Fibroblast of lung (primary cell): Measurements from ENCODE around the gene CNR1.

Source experiments
- EZH2 ChIP-seq: IDR thresholded peaks from 2 replicates; pipeline ENCODE4 v1.5.1; 2012; ENCODE audit warnings: low read length, control low read depth, mild to moderate bottlenecking; ENCODE audit errors: missing control alignments
- TF ChIP-seq, protein P1 (sequence below), 2 donors: IDR thresholded peaks in 1 of 2; conservative IDR thresholded peaks in 1 of 2; 1 replicate in 1 of 2; 2 replicates in 1 of 2; pipeline ENCODE4 v1.5.1; 2011 to 2012; ENCODE audit warnings: low read length in 2 of 2, control low read depth in 1 of 2, inconsistent platforms in 1 of 2, low read depth in 1 of 2, mild to moderate bottlenecking in 1 of 2

DNA sequence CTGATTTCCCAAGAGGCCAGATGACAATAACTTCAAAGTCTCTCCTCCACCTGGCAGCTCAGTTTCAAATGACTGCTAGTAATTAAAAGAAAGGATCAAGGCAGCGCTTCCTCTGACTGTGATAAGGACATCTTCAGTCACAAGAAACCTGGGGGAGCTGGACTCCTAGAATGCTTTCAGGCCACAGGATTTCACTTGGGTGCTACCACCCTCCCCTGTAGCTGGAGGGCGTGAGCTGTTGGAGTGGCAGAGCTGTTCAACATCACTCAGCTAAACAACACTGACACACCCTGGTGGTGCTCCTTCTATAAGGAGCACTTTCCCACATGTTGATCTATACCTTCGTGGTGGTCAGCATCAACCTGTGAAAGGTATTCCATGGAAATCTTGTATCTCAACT is 2.2 kb upstream of the CNR1 start:
- TF ChIP-seq EZH2, result no peak
- TF ChIP-seq, protein P1, sequence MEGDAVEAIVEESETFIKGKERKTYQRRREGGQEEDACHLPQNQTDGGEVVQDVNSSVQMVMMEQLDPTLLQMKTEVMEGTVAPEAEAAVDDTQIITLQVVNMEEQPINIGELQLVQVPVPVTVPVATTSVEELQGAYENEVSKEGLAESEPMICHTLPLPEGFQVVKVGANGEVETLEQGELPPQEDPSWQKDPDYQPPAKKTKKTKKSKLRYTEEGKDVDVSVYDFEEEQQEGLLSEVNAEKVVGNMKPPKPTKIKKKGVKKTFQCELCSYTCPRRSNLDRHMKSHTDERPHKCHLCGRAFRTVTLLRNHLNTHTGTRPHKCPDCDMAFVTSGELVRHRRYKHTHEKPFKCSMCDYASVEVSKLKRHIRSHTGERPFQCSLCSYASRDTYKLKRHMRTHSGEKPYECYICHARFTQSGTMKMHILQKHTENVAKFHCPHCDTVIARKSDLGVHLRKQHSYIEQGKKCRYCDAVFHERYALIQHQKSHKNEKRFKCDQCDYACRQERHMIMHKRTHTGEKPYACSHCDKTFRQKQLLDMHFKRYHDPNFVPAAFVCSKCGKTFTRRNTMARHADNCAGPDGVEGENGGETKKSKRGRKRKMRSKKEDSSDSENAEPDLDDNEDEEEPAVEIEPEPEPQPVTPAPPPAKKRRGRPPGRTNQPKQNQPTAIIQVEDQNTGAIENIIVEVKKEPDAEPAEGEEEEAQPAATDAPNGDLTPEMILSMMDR (conservative IDR thresholded peaks at IDR 0.05 in 1 of 2, IDR thresholded peaks at IDR 0.05 in 1 of 2; ENCODE audit: low read depth in 1 of 2, low read length in 2 of 2), result no peak
